OCI-LY7 (cell line): Measurements from ENCODE around the gene CDT1. TPM values are rescaled to one million over a fixed set of nuclear protein-coding genes. Genes with fewer than 3 reads are reported as not detected.

Experiments
- BruUV-seq: library from RNA; stranded (reverse); fragments of 400-500 nt; replicated peaks from 2 replicates; lab custom pipeline; 2021; lab: Mats Ljungman, UMichigan
- CTCF ChIA-PET: fragments of 300-600 bp; sonication (Branson Sonifier 250); formaldehyde crosslinking; loops from one replicate; lab custom pipeline; 2022; ENCODE audit warnings: antibody characterized with exemption; ENCODE audit not compliant: unreplicated experiment; lab: Charles Lee
- POLR2A ChIA-PET: fragments of 300-600 bp; sonication (Branson Sonifier 250); formaldehyde crosslinking; loops from one replicate; lab custom pipeline; 2022; ENCODE audit warnings: antibody characterized with exemption; lab: Charles Lee
- DNase-seq: peaks from one replicate; pipeline ENCODE4 v3.0.0-alpha.2; 2015; ENCODE audit warnings: low spot score
- H2AFZ ChIP-seq: fragments of 200-600 bp; sonication (generic), shearing (Covaris generic); 2 replicates; pipeline ENCODE4 v1.6.1; 2014; ENCODE audit warnings: mild to moderate bottlenecking, antibody characterized with exemption, low read length, moderate library complexity
- H3K27ac ChIP-seq: fragments of 200-600 bp; sonication (generic); 2 replicates; pipeline ENCODE4 v1.5.1; 2014; ENCODE audit warnings: mixed run types, low read depth, mild to moderate bottlenecking, moderate library complexity, low read length, inconsistent platforms; ENCODE audit not compliant: poor library complexity, severe bottlenecking
- H3K36me3 ChIP-seq: fragments of 200-600 bp; sonication (generic); 2 replicates; pipeline ENCODE4 v1.6.1; 2014; ENCODE audit warnings: mild to moderate bottlenecking, antibody characterized with exemption, low read length, moderate library complexity, mixed read lengths; ENCODE audit not compliant: insufficient read depth
- H3K4me1 ChIP-seq: fragments of 200-600 bp; sonication (generic); 2 replicates; pipeline ENCODE4 v1.5.1; 2014; ENCODE audit warnings: mild to moderate bottlenecking, low read length; ENCODE audit not compliant: insufficient read depth, poor library complexity, severe bottlenecking
- H3K4me2 ChIP-seq: fragments of 200-600 bp; sonication (generic); 2 replicates; pipeline ENCODE4 v1.6.1; 2014; ENCODE audit warnings: mild to moderate bottlenecking, low read length
- H3K4me3 ChIP-seq: fragments of 200-600 bp; sonication (generic); 2 replicates; pipeline ENCODE4 v1.5.1; 2014; ENCODE audit warnings: mild to moderate bottlenecking, low read depth, low read length; ENCODE audit not compliant: poor library complexity, severe bottlenecking
- H3K79me2 ChIP-seq: fragments of 200-600 bp; sonication (generic); 2 replicates; pipeline ENCODE4 v1.6.1; 2016; ENCODE audit warnings: low read depth, mild to moderate bottlenecking, low read length, moderate library complexity, mixed read lengths; ENCODE audit not compliant: insufficient read depth
- H3K9me2 ChIP-seq: fragments of 200-600 bp; sonication (generic); 2 replicates; pipeline ENCODE4 v1.6.1; 2016; ENCODE audit warnings: mild to moderate bottlenecking, low read length, mixed read lengths; ENCODE audit not compliant: insufficient read depth
- H3K9me3 ChIP-seq: fragments of 200-600 bp; sonication (generic); 2 replicates; pipeline ENCODE4 v1.6.1; 2014; ENCODE audit warnings: mild to moderate bottlenecking, mixed run types, low read length, mixed read lengths
- H4K20me1 ChIP-seq: fragments of 200-600 bp; sonication (generic); 2 replicates; pipeline ENCODE4 v1.6.1; 2014; ENCODE audit warnings: mild to moderate bottlenecking, antibody characterized with exemption, low read length, moderate library complexity, mixed read lengths; ENCODE audit not compliant: insufficient read depth
- EZH2phosphoT487 ChIP-seq: fragments of 200-600 bp; sonication (generic); IDR thresholded peaks from 2 replicates; pipeline ENCODE4 v1.6.1; 2018; ENCODE audit warnings: low read depth, borderline replicate concordance, mild to moderate bottlenecking, mixed run types, antibody characterized with exemption, low read length, moderate library complexity, mixed read lengths
- intact Hi-C: fragments of 100-400 bp; cut with micrococcal nuclease; formaldehyde crosslinking; loops from one replicate; pipeline ENCODE4 v1.10.0; 2022; ENCODE audit not compliant: unreplicated experiment
- total RNA-seq, 2 experiments: library from RNA; depleted of rRNA in 1 of 2; stranded (reverse); fragments of >200 nt in 1 of 2; shearing (Covaris generic) in 1 of 2; gene quantifications; 2 replicates each; pipeline ENCODE4 v1.2.3, GENCODE V29; 2014 to 2022
- TF ChIP-seq, protein P1 (sequence below): fragments of 200-600 bp; sonication (generic); conservative IDR thresholded peaks from 2 replicates; pipeline ENCODE4 v1.5.1; 2014; ENCODE audit warnings: mild to moderate bottlenecking, antibody characterized with exemption, low read length, moderate library complexity, mixed read lengths

The CDT1 gene
- total RNA-seq, 2 experiments from 2014 or later = 82.7 to 108 TPM

DNA sequence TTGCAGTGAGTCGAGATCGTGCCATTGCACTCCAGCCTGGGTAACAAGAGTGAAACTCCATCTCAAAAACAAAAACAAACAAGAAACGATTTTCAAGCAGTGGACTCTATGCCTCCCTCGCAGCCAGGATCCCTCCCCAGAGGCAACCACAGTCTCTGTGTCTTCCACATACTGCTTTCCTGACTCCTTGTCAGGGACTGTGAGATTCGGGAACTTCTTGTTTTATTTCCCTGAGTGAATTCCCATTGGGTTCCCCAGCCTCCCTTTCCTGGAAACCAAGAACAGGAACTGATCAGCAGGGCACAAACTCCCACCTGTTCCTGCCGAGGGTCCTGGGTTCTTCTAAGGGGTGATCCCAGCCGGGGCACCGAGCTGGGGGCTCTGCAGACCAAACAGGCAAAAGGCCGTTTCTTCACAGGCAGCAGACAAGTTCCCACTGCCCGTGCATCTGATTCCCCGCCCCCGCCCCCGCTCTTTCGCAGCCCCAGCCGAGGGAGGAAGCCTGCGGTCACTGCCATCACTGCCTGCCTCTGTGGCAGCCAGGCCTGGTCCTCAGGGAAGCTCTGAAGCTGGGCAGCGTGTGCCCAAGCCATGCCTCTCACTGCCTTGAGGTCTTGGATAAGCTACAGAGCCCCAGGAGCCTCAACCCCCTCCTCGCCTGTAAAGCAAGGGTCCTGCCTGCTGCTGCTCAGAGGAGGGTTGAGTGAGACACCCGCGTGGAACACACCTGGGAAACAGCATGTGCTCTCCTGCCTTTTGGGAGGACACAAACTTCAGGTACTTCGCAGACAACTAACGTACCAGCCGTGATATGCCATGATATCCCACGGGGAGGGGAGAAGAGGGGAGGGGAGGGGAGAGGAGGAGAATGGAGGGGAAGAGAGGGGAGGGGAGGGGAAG is 13.0 kb upstream of the CDT1 start:
- Histone ChIP-seq H3K9me3 (no peaks in the 10 kb centered on the region), H3K4me3 (peak overlapping the region; percentile 55), H4K20me1 (no peaks in the 10 kb centered on the region), H3K4me2 (peak overlapping the region; percentile 51), H3K9me2 (no peaks in the 10 kb centered on the region), H3K79me2 (no peaks in the 10 kb centered on the region), H3K27ac (peak overlapping the region; percentile 63), H3K4me1 (peaks cover 64% of the 10 kb centered on the region), H2AFZ (peak overlapping the region; percentile 13; the same call in 1 of the 2 replicates), H3K36me3 (no peaks in the 10 kb centered on the region)
- BruUV-seq = no TSS peak
- CTCF ChIA-PET = no interaction called here
- intact Hi-C loops = no loop called here
- no peak for TF ChIP-seq EZH2phosphoT487
- TF ChIP-seq, protein P1, sequence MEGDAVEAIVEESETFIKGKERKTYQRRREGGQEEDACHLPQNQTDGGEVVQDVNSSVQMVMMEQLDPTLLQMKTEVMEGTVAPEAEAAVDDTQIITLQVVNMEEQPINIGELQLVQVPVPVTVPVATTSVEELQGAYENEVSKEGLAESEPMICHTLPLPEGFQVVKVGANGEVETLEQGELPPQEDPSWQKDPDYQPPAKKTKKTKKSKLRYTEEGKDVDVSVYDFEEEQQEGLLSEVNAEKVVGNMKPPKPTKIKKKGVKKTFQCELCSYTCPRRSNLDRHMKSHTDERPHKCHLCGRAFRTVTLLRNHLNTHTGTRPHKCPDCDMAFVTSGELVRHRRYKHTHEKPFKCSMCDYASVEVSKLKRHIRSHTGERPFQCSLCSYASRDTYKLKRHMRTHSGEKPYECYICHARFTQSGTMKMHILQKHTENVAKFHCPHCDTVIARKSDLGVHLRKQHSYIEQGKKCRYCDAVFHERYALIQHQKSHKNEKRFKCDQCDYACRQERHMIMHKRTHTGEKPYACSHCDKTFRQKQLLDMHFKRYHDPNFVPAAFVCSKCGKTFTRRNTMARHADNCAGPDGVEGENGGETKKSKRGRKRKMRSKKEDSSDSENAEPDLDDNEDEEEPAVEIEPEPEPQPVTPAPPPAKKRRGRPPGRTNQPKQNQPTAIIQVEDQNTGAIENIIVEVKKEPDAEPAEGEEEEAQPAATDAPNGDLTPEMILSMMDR = no peak
- peak; percentile 62 for DNase-seq
- POLR2A ChIA-PET = interaction anchor here (0.8 kb wide), 1 partner anchor 10 kb away, joined by 3 read pairs; no protein-coding TSS in a partner anchor

- Histone ChIP-seq H3K27ac (peak overlapping the region; percentile 80), H3K9me2 (no peaks in the 10 kb centered on the region), H3K79me2 (no peaks in the 10 kb centered on the region), H4K20me1 (no peaks in the 10 kb centered on the region), H3K9me3 (no peaks in the 10 kb centered on the region), H3K36me3 (no peaks in the 10 kb centered on the region), H3K4me2 (peak overlapping the region; percentile 80), H3K4me1 (peaks cover 61% of the 10 kb centered on the region), H3K4me3 (no peak overlapping the region), H2AFZ (no peak overlapping the region)
- CTCF ChIA-PET = no interaction called here
- no TSS peak for BruUV-seq
- intact Hi-C loops = no loop called here
- POLR2A ChIA-PET = interaction anchor here (1.2 kb wide), 1 partner anchor 9 kb away, joined by 15 read pairs; no protein-coding TSS in a partner anchor
- DNase-seq = no peak
- TF ChIP-seq EZH2phosphoT487 = no peak
- TF ChIP-seq, protein P1 = no peak
Measured at GRCh38 chr16:88792078-88792550, 11.5 kb upstream of the CDT1 start.
